K562 (cell line): ENCODE results near the gene HMGCLL1. TPM values are rescaled to one million over a fixed set of nuclear protein-coding genes. Genes with fewer than 3 reads are reported as not detected.

Source experiments
- ATAC-seq: fragments of 200-7000 bp; cut with Tn5 transposase; 3 replicates; pipeline ENCODE4 v1.9.1; 2020; ENCODE audit warnings: moderate library complexity
- BruUV-seq: library from RNA; stranded (reverse); fragments of 400-500 nt; replicated peaks from 2 replicates; lab custom pipeline; 2021; lab: Mats Ljungman, UMichigan
- CTCF ChIA-PET: fragments of 300-600 bp; formaldehyde crosslinking; extraction: SDS; loops from one replicate; lab custom pipeline; 2021; ENCODE audit warnings: low intra/inter-chr PET ratio; lab: Yijun Ruan, JAX
- POLR2A ChIA-PET: fragments of 300-600, 350-650 bp; sonication (Branson Sonifier 250); formaldehyde crosslinking; extraction: SDS; loops from one replicate; lab custom pipeline; 2021; ENCODE audit warnings: antibody characterized with exemption, inconsistent platforms; lab: Yijun Ruan, JAX
- DNase-seq, 4 experiments: peaks; one replicate each; pipeline versions ENCODE4 v3.0.0 to v3.0.0-alpha.2; 2011 to 2018; ENCODE audit warnings: low spot score in 3 of 4, mixed read lengths in 3 of 4; ENCODE audit errors: extremely low read depth in 1 of 4
- FAIRE-seq: peaks from 2 replicates; lab custom pipeline; 2011; peaks lifted over from hg19 to GRCh38; lab: Jason Lieb, UNC
- H2AFZ ChIP-seq: 2 replicates; pipeline ENCODE4 v1.6.0; 2011; ENCODE audit warnings: low read depth, low read length, control low read depth, inconsistent platforms
- H3K27ac ChIP-seq: fragments of 200-600 bp; 3 replicates; pipeline ENCODE4 v1.8.0; 2011; ENCODE audit warnings: low read depth, mild to moderate bottlenecking, control low read depth, inconsistent platforms, low read length, moderate library complexity, mixed read lengths; ENCODE audit errors: extremely low read depth
- H3K27me3 ChIP-seq, 2 experiments: fragments of 300-600 bp in 1 of 2; 2 replicates in 1 of 2; 3 replicates in 1 of 2; pipeline versions ENCODE4 v1.6.0 to v1.8.0; 2011; ENCODE audit warnings: inconsistent platforms in 2 of 2, low read length in 2 of 2, mild to moderate bottlenecking in 1 of 2, mixed read lengths in 1 of 2, moderate library complexity in 1 of 2; ENCODE audit not compliant: control insufficient read depth in 2 of 2, insufficient read depth in 2 of 2
- H3K36me3 ChIP-seq: fragments of 300-600 bp; 3 replicates; pipeline ENCODE4 v1.8.0; 2011; ENCODE audit warnings: mild to moderate bottlenecking, low read length, inconsistent platforms; ENCODE audit not compliant: control insufficient read depth, insufficient read depth
- H3K4me1 ChIP-seq, 2 experiments: fragments of 200-600 bp in 1 of 2; replicated peaks in 1 of 2; 2 replicates in 1 of 2; 3 replicates in 1 of 2; pipeline versions ENCODE4 v1.5.1 to v1.8.0; 2011; ENCODE audit warnings: inconsistent platforms in 2 of 2, low read length in 2 of 2, mild to moderate bottlenecking in 1 of 2, mixed read lengths in 1 of 2, moderate library complexity in 1 of 2; ENCODE audit not compliant: control insufficient read depth in 2 of 2, insufficient read depth in 2 of 2
- H3K4me2 ChIP-seq: 2 replicates; pipeline ENCODE4 v1.6.1; 2011; ENCODE audit warnings: low read length, control low read depth, inconsistent platforms, mixed read lengths; ENCODE audit not compliant: insufficient read depth
- H3K4me3 ChIP-seq: fragments of 200-600 bp; sonication (generic), shearing (Covaris generic); 2 replicates; pipeline ENCODE4 v1.5.1; 2016; ENCODE audit warnings: control low read depth, inconsistent platforms
- H3K79me2 ChIP-seq: fragments of 200-600 bp; 3 replicates; pipeline ENCODE4 v1.8.0; 2011; ENCODE audit warnings: low read length, inconsistent platforms; ENCODE audit not compliant: control insufficient read depth, insufficient read depth
- H3K9ac ChIP-seq, 2 experiments: 2 replicates each; pipeline versions ENCODE4 v1.6.0 to v1.6.1; 2011; ENCODE audit warnings: low read depth in 2 of 2, low read length in 2 of 2, control low read depth in 1 of 2, inconsistent platforms in 1 of 2, mild to moderate bottlenecking in 1 of 2, mixed read lengths in 1 of 2; ENCODE audit not compliant: insufficient read depth in 1 of 2
- H3K9me1 ChIP-seq: one replicate; pipeline ENCODE4 v1.6.0; 2011; ENCODE audit warnings: inconsistent platforms, mild to moderate bottlenecking, low read length, moderate library complexity; ENCODE audit not compliant: control insufficient read depth, insufficient read depth
- H3K9me3 ChIP-seq: replicated peaks from 2 replicates; pipeline ENCODE4 v1.5.1; 2011; ENCODE audit warnings: low read depth, low read length, inconsistent platforms; ENCODE audit not compliant: control insufficient read depth, insufficient read depth
- H4K20me1 ChIP-seq: replicated peaks from 2 replicates; pipeline ENCODE4 v1.6.1; 2011; ENCODE audit warnings: low read length, inconsistent platforms, mixed read lengths; ENCODE audit not compliant: control insufficient read depth, insufficient read depth
- CSDE1 ChIP-seq, 2 experiments: fragments of 450-650 bp; IDR thresholded peaks; 2 replicates each; pipeline ENCODE4 v1.6.1; 2016; ENCODE audit warnings: mild to moderate bottlenecking in 1 of 2
- DNMT1 ChIP-seq: fragments of 450-650 bp; IDR thresholded peaks from 2 replicates; pipeline ENCODE4 v1.6.1; 2016; ENCODE audit warnings: antibody characterized with exemption, mild to moderate bottlenecking
- GMEB1 ChIP-seq: fragments of 250-450 bp; sonication (Bioruptor Pico); IDR thresholded peaks from 2 replicates; pipeline ENCODE4 v1.4.0; 2020; ENCODE audit warnings: mild to moderate bottlenecking
- HINFP ChIP-seq: fragments of 450-650 bp; conservative IDR thresholded peaks from 2 replicates; pipeline ENCODE4 v1.6.1; 2016; ENCODE audit warnings: missing genetic modification characterization, low read depth, mild to moderate bottlenecking, control low read depth, missing compliant biosample characterization
- HNRNPH1 ChIP-seq: fragments of 200-400 bp; formaldehyde crosslinking; optimal IDR thresholded peaks from 2 replicates; pipeline ENCODE3; 2017; ENCODE audit warnings: low read depth, mild to moderate bottlenecking, low read length, moderate library complexity
- KLF13 ChIP-seq: fragments of 450-650 bp; IDR thresholded peaks from 2 replicates; pipeline ENCODE4 v1.6.1; 2016; ENCODE audit warnings: missing genetic modification characterization, low read depth, mild to moderate bottlenecking, missing compliant biosample characterization, moderate library complexity, borderline replicate concordance
- MTA3 ChIP-seq: fragments of 450-650 bp; formaldehyde crosslinking; IDR thresholded peaks from 2 replicates; pipeline ENCODE4 v1.6.1; 2017; ENCODE audit warnings: mild to moderate bottlenecking, borderline replicate concordance
- OTX1 ChIP-seq: fragments of 450-650 bp; formaldehyde crosslinking; IDR thresholded peaks from 2 replicates; pipeline ENCODE4 v1.4.0; 2022; ENCODE audit warnings: mild to moderate bottlenecking
- PHF21A ChIP-seq: fragments of 450-650 bp; IDR thresholded peaks from 2 replicates; pipeline ENCODE4 v1.6.1; 2017; ENCODE audit warnings: low read depth, borderline replicate concordance
- POLR2H ChIP-seq: IDR thresholded peaks from 2 replicates; pipeline ENCODE4 v1.6.1; 2016; ENCODE audit warnings: missing genetic modification characterization, low read depth, mild to moderate bottlenecking, control low read depth, missing compliant biosample characterization, moderate library complexity
- RFX1 ChIP-seq: fragments of 450-650 bp; IDR thresholded peaks from 2 replicates; pipeline ENCODE4 v1.6.1; 2016; ENCODE audit warnings: mild to moderate bottlenecking, moderate library complexity
- YBX1 ChIP-seq: fragments of 450-650 bp; IDR thresholded peaks from 2 replicates; pipeline ENCODE4 v1.7.1; 2016; ENCODE audit warnings: mild to moderate bottlenecking
- ZBTB2 ChIP-seq: fragments of 450-650 bp; IDR thresholded peaks from 2 replicates; pipeline ENCODE4 v1.6.1; 2016; ENCODE audit warnings: antibody characterized with exemption
- ZFP91 ChIP-seq: sonication (generic); formaldehyde crosslinking; IDR thresholded peaks from 2 replicates; pipeline ENCODE4 v1.8.0; 2022; ENCODE audit warnings: mild to moderate bottlenecking, missing genetic modification reagents
- ZFX ChIP-seq: sonication (generic); formaldehyde crosslinking; IDR thresholded peaks from 2 replicates; pipeline ENCODE4 v1.8.0; 2022; ENCODE audit warnings: mild to moderate bottlenecking, missing genetic modification reagents, moderate library complexity
- ZNF24 ChIP-seq: fragments of 450-650 bp; IDR thresholded peaks from 2 replicates; pipeline ENCODE4 v1.6.1; 2016
- whole genome bisulfite sequencing: fragments of 100-300 bp; shearing (Covaris generic); methylation state at CpG from one replicate; pipeline ENCODE4 v1.1.6; 2016; ENCODE audit warnings: low coverage, mixed read lengths; ENCODE audit not compliant: insufficient coverage; ENCODE audit errors: missing lambda C conversion rate; 5-methylcytosine and 5-hydroxymethylcytosine counted together
- in situ Hi-C: fragments of 300-500 bp; cut with MboI; formaldehyde crosslinking; loops from 4 replicates; pipeline ENCODE4 v1.15.0; 2018; ENCODE audit warnings: inconsistent platforms, mixed read lengths
- intact Hi-C: fragments of 100-400 bp; cut with micrococcal nuclease; formaldehyde crosslinking; loops from 2 replicates; pipeline ENCODE4 v1.14.2; 2022
- polyA plus RNA-seq, 8 experiments: library from polyadenylated mRNA; depleted of rRNA in 4 of 8; stranded (reverse) in 5 of 8; unstranded in 3 of 8; fragments of >200 nt; fragmentation: Nextera tagmentation in 2 of 8; fragmentation: Illumina TruSeq in 1 of 8; extraction: Ambion mirVana in 2 of 8; extraction: Trizol in 1 of 8; gene quantifications; 2 replicates each; pipeline versions ENCODE4 v1.2.1 to v1.2.3, GENCODE V29; 2011 to 2014; ENCODE audit warnings: inconsistent platforms in 1 of 8, missing spikeins in 1 of 8
- total RNA-seq, 7 experiments: library from RNA; depleted of rRNA in 6 of 7; stranded (reverse); fragments of >200 nt in 6 of 7; fragmentation: Illumina TruSeq in 2 of 7; extraction: Trizol in 2 of 7; gene quantifications; 2 replicates each; pipeline versions ENCODE4 v1.2.1 to v1.2.3, GENCODE V29; 2011 to 2021; ENCODE audit warnings: low replicate concordance in 1 of 7

The HMGCLL1 gene
- total and polyA plus RNA-seq, 9 of the 15 experiments (the other 6 are each of a cell fraction or from before 2014, with no cell fraction given), result not detected

GRCh38 chr6:55566036-55566710 lies 12.8 kb downstream of the HMGCLL1 start (continued):
- TF ChIP-seq ZFP91 (no peak), ZBTB2 (no peak), MTA3 (no peak), OTX1 (CRISPR knock-in tag) (no peak)

- Histone ChIP-seq H4K20me1 (no peaks in the 10 kb centered on the region), H2AFZ (no peak overlapping the region), H3K27ac (no peak overlapping the region), H3K9me1 (no peaks in the 10 kb centered on the region), H3K36me3 (no peaks in the 10 kb centered on the region), H3K4me3 (no peak overlapping the region), H3K27me3 (no peaks in the 10 kb centered on the region), H3K4me2 (no peak overlapping the region), H3K9me3 (no peaks in the 10 kb centered on the region), H3K4me1 (no peaks in the 10 kb centered on the region), H3K79me2 (no peaks in the 10 kb centered on the region), H3K9ac (no peak overlapping the region)
- FAIRE-seq, result no peak
- intact Hi-C loops (no loop called here), in situ Hi-C loops (no loop called here)
- 2% methylated on average over 3 of the region's 3 CpGs for WGBS
- no peak for DNase-seq
- POLR2A ChIA-PET, result no interaction called here
- CTCF ChIA-PET, result no interaction called here
- no peak for ATAC-seq
- no TSS peak for BruUV-seq
- TF ChIP-seq RFX1 (no peak), POLR2H (tag) (no peak), PHF21A (no peak), CSDE1 (IDR thresholded peaks at IDR 0.05) (no peak), YBX1 (no peak), KLF13 (tag) (no peak), ZNF24 (no peak), HINFP (tag) (no peak), GMEB1 (CRISPR knock-in tag) (no peak), DNMT1 (no peak), HNRNPH1 (no peak), ZFX (no peak)
These were observed 16.7 kb downstream of the HMGCLL1 start for GRCh38 chr6:55562318-55562717.
